ENCODE results near the gene TMEM17.

DNA sequence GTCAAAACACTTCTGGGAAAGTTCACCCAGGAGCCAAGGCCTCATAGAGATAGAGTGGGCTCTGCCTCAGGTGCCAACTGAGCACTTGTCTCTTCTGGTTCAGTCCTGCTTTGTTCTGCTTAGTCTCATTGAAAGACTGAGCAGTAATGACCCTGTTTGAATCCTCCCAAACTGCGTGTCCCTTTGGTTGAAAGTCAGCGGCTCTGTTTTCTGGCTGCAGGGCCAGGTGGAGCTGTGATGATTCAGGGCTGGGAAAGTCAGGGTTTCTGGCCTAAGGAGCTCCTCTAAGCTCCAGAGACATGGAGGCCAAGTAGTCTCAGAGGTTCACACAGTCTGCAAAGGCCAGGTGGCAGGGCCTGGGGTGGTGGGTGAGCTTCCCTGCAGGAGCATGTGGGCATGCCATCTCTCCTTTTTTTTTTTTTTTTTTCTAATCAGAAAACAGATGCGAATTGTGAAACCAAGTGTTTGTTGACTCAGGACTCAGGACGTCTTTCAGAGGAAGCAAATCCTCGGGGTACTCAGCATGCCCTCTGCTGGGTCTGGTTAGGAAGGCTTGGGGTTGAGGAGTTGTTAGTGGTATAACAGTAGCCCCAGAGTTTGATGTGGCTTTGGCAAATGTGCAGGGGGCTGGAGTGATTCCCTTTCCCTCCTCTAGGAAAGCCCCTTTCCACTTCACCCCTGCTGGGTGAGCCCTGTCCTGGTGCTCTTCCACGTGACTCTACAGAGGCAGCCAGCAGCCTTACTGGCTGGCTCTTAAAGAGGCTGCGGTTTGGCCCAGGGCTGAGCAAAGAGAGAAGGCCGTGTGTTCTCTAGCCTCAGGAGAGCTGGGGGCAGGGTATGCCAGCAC lies 38.3 kb downstream of the TMEM17 start:
- TF ChIP-seq ZNF274 (IDR thresholded peaks at IDR 0.05; ENCODE audit: low read depth, low read length) (no peak), YY1 (IDR thresholded peaks at IDR 0.05; ENCODE audit: insufficient read depth, insufficient read length) (no peak), SUZ12 (IDR thresholded peaks at IDR 0.05; ENCODE audit: extremely low read depth, insufficient read depth, insufficient read length) (no peak)
